ENCODE results near the gene SLC6A14.

The SLC6A14 gene

DNA sequence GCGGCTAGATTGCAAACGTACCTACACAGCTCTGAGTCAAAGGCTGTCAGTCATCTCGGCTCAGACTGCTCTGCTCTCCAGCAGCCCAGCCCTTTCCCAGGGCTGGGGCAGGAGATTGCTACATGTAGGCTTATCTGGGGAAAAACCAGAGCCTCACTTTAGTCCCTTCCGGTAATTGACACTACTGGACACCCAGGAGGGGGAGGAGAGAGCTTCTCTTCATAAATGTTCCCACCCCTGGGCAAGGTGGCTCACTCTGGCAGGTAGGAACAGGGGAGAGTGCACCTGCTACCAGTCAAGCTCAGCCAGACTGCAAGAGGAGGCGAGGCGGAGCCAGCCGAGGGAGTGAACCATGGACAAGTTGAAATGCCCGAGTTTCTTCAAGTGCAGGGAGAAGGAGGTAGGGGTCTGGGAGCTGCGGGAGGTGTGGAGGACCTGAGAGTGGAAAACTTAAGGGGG is at the start of gene SLC6A14:
SLC6A14 (plus strand) TSS at position 249 of the 459 bp plus-strand sequence; CDS start at position 353, 104 bp downstream.
- H3K9me3 ChIP-seq (ENCODE audit: low read length), result no peaks in the 10 kb centered on the region
- no peaks in the 10 kb centered on the region for H3K4me1 ChIP-seq (ENCODE audit: insufficient read depth, low read length, severe bottlenecking)
- H3K79me2 ChIP-seq (ENCODE audit: insufficient read depth, low read length), result no peaks in the 10 kb centered on the region
- no peaks in the 10 kb centered on the region for H3K36me3 ChIP-seq (ENCODE audit: insufficient read depth, low read length)
- no peaks in the 10 kb centered on the region for H3K9me2 ChIP-seq (ENCODE audit: low read depth, low read length)
- H3K4me2 ChIP-seq (ENCODE audit: low read length), result no peak within 1 kb of the TSS
- H3K27ac ChIP-seq (ENCODE audit: low read depth, low read length, poor library complexity, severe bottlenecking), result no peak within 1 kb of the TSS
- H4K20me1 ChIP-seq (ENCODE audit: insufficient read depth, low read length), result no peaks in the 10 kb centered on the region
- no peaks in the 10 kb centered on the region for H3K27me3 ChIP-seq (ENCODE audit: insufficient read depth, low read length)
- no peak within 1 kb of the TSS for H2AFZ ChIP-seq (ENCODE audit: low read length)
- TF ChIP-seq EZH2 (IDR thresholded peaks at IDR 0.05; ENCODE audit: borderline replicate concordance, low read length), result no peak
- TF ChIP-seq, protein P1, sequence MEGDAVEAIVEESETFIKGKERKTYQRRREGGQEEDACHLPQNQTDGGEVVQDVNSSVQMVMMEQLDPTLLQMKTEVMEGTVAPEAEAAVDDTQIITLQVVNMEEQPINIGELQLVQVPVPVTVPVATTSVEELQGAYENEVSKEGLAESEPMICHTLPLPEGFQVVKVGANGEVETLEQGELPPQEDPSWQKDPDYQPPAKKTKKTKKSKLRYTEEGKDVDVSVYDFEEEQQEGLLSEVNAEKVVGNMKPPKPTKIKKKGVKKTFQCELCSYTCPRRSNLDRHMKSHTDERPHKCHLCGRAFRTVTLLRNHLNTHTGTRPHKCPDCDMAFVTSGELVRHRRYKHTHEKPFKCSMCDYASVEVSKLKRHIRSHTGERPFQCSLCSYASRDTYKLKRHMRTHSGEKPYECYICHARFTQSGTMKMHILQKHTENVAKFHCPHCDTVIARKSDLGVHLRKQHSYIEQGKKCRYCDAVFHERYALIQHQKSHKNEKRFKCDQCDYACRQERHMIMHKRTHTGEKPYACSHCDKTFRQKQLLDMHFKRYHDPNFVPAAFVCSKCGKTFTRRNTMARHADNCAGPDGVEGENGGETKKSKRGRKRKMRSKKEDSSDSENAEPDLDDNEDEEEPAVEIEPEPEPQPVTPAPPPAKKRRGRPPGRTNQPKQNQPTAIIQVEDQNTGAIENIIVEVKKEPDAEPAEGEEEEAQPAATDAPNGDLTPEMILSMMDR (IDR thresholded peaks at IDR 0.05; ENCODE audit: low read length), result no peak
- no peak within 1 kb of the TSS for H3K9ac ChIP-seq (ENCODE audit: low read length)
- H3K4me3 ChIP-seq (ENCODE audit: low read depth, low read length, poor library complexity, severe bottlenecking), result no peak within 1 kb of the TSS
- H3F3A ChIP-seq (ENCODE audit: insufficient read depth, low read length), result no peaks in the 10 kb centered on the region

DNA sequence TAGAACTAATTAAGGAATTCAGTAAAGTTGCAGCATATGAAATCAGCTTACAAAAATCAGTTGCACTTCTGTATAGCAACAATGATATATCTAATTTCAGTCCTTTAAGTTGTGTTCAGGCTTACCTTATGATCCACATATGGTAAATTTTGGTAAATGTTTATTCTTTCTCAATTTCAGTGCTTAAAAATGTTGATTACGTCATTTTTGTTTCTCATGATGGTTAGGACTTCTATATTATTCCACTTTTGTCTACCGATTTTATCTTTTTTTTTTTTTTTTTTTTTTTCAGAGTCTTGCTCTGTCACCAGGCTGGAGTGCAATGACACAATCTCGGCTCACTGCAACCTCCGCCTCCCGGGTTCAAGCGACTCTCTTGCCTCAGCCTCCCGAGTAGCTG is 40.7 kb upstream of the SLC6A14 start:
- Histone ChIP-seq H3K9me3 (ENCODE audit: low read length) (no peaks in the 10 kb centered on the region), H3K4me3 (ENCODE audit: low read depth, low read length, poor library complexity, severe bottlenecking) (no peak overlapping the region), H3F3A (ENCODE audit: insufficient read depth, low read length) (no peaks in the 10 kb centered on the region), H3K9me2 (ENCODE audit: low read depth, low read length) (no peaks in the 10 kb centered on the region), H3K9ac (ENCODE audit: low read length) (no peak overlapping the region), H3K4me2 (ENCODE audit: low read length) (no peak overlapping the region), H3K36me3 (ENCODE audit: insufficient read depth, low read length) (no peaks in the 10 kb centered on the region), H3K27me3 (ENCODE audit: insufficient read depth, low read length) (no peaks in the 10 kb centered on the region), H2AFZ (ENCODE audit: low read length) (no peak overlapping the region), H3K4me1 (ENCODE audit: insufficient read depth, low read length, severe bottlenecking) (no peaks in the 10 kb centered on the region), H3K79me2 (ENCODE audit: insufficient read depth, low read length) (no peaks in the 10 kb centered on the region), H3K27ac (ENCODE audit: low read depth, low read length, poor library complexity, severe bottlenecking) (no peak overlapping the region), H4K20me1 (ENCODE audit: insufficient read depth, low read length) (no peaks in the 10 kb centered on the region)
- TF ChIP-seq EZH2 (IDR thresholded peaks at IDR 0.05; ENCODE audit: borderline replicate concordance, low read length), result no peak
- TF ChIP-seq, protein P1 (IDR thresholded peaks at IDR 0.05; ENCODE audit: low read length), result no peak

DNA sequence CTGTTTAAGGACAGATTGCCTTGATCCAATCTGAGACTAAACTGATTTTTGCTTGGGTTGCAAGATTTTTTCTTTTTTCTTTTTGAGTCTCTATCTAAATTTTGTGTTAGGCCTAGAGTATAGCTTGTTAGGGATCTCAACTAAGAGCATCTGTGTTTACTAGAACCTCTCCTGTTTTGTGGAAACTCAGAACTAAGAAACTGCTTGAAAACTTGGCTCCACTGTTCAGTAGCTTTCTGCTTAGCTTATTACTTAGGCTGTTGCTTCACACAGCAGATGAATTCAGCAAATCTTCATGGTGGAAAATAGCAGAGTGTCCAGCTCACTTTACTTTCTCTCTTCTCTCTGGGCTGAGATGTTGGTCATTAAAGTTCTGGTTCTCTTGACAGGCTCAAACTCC is 36.7 kb upstream of the SLC6A14 start:
- Histone ChIP-seq H3K79me2 (ENCODE audit: insufficient read depth, low read length) (no peaks in the 10 kb centered on the region), H3K27me3 (ENCODE audit: insufficient read depth, low read length) (no peaks in the 10 kb centered on the region), H3F3A (ENCODE audit: insufficient read depth, low read length) (no peaks in the 10 kb centered on the region), H3K4me3 (ENCODE audit: low read depth, low read length, poor library complexity, severe bottlenecking) (no peak overlapping the region), H3K9me2 (ENCODE audit: low read depth, low read length) (no peaks in the 10 kb centered on the region), H3K36me3 (ENCODE audit: insufficient read depth, low read length) (no peaks in the 10 kb centered on the region), H3K4me1 (ENCODE audit: insufficient read depth, low read length, severe bottlenecking) (no peaks in the 10 kb centered on the region), H2AFZ (ENCODE audit: low read length) (no peak overlapping the region), H3K27ac (ENCODE audit: low read depth, low read length, poor library complexity, severe bottlenecking) (no peak overlapping the region), H3K9ac (ENCODE audit: low read length) (no peak overlapping the region), H4K20me1 (ENCODE audit: insufficient read depth, low read length) (no peaks in the 10 kb centered on the region), H3K4me2 (ENCODE audit: low read length) (no peak overlapping the region), H3K9me3 (ENCODE audit: low read length) (no peaks in the 10 kb centered on the region)
- TF ChIP-seq, protein P1 (IDR thresholded peaks at IDR 0.05; ENCODE audit: low read length), result no peak
- no peak for TF ChIP-seq EZH2 (IDR thresholded peaks at IDR 0.05; ENCODE audit: borderline replicate concordance, low read length)

All from OCI-LY1 (cell line).